ENCODE results near the gene GCM1.

Gene GCM1

DNA sequence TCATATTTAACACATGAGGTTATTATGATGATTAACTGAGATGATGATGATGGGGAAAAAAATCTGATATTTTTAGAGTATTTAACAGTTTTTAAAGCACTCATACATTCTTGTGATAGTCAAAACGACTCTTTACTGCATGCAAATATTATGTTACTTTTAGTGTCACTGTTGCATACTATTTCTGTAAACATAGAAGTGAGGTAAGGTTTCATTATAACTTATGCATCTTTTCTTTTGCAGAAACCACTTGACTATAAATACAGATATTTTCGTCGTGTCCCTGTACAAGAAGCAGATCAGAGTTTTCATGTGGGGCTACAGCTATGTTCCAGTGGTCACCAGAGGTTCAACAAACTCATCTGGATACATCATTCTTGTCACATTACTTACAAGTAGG is 53.4 kb downstream of the GCM1 start:
- Histone ChIP-seq H3K4me3 (ENCODE audit: low read length) (no peak overlapping the region), H3K27me3 (ENCODE audit: control insufficient read depth, low read length) (no peaks in the 10 kb centered on the region), H3K4me2 (ENCODE audit: low read length) (no peak overlapping the region), H3K79me2 (ENCODE audit: control insufficient read depth, low read length) (no peaks in the 10 kb centered on the region), H3K36me3 (ENCODE audit: control insufficient read depth, low read length) (peaks cover 63% of the 10 kb centered on the region), H3F3A (ENCODE audit: control insufficient read depth, insufficient read depth) (no peaks in the 10 kb centered on the region), H3K27ac (ENCODE audit: low read depth, low read length) (no peak overlapping the region), H3K9me3 (ENCODE audit: control insufficient read depth, insufficient read depth, low read length) (no peaks in the 10 kb centered on the region), H4K20me1 (ENCODE audit: control insufficient read depth, insufficient read depth, low read depth, low read length) (no peaks in the 10 kb centered on the region), H3K4me1 (ENCODE audit: control insufficient read depth, low read length) (0 out of 2 replicates have a peak, but pooled peaks cover 6% of the 10 kb centered on the region), H3K9me2 (replicated peaks; ENCODE audit: control insufficient read depth, low read length) (no peaks in the 10 kb centered on the region)
- TF ChIP-seq CTCF (IDR thresholded peaks at IDR 0.05; ENCODE audit: low read depth, low read length, poor library complexity, severe bottlenecking) (no peak), EZH2phosphoT487 (IDR thresholded peaks at IDR 0.05; ENCODE audit: borderline replicate concordance, low read length) (no peak)

GRCh38 chr6:53090576-53090975 is 58.1 kb downstream of the GCM1 start:
- Histone ChIP-seq H3K9me2 (replicated peaks; ENCODE audit: control insufficient read depth, low read length) (no peaks in the 10 kb centered on the region), H3K4me3 (ENCODE audit: low read length) (no peak overlapping the region), H3K27me3 (ENCODE audit: control insufficient read depth, low read length) (no peaks in the 10 kb centered on the region), H3K27ac (ENCODE audit: low read depth, low read length) (no peak overlapping the region), H4K20me1 (ENCODE audit: control insufficient read depth, insufficient read depth, low read depth, low read length) (no peaks in the 10 kb centered on the region), H3K79me2 (ENCODE audit: control insufficient read depth, low read length) (no peaks in the 10 kb centered on the region), H3K4me1 (ENCODE audit: control insufficient read depth, low read length) (0 out of 2 replicates have a peak, but pooled peaks cover 6% of the 10 kb centered on the region), H3F3A (ENCODE audit: control insufficient read depth, insufficient read depth) (no peaks in the 10 kb centered on the region), H3K4me2 (ENCODE audit: low read length) (no peak overlapping the region), H3K9me3 (ENCODE audit: control insufficient read depth, insufficient read depth, low read length) (no peaks in the 10 kb centered on the region), H3K36me3 (ENCODE audit: control insufficient read depth, low read length) (peaks cover 62% of the 10 kb centered on the region)
- TF ChIP-seq EZH2phosphoT487 (IDR thresholded peaks at IDR 0.05; ENCODE audit: borderline replicate concordance, low read length) = no peak

DNA sequence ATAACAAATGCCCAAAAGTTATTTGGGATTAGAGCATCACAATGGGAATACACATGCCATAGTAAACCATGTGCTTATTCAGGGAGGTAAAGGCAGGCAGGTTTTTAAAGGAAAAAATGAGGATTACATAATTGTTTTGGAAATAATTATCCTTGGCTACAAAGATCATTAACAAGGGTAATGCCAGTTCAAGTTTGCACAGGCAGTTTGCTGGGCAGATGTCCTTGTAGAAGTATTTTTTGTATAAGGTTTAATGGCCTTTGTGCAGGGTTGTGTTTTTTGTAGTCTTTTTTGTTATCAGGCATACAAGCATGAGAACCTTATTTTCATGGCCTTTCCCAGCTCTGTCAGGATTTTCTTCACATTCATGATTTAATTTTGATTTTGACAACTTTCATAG is 58.7 kb downstream of the GCM1 start:
- H3K36me3 ChIP-seq (ENCODE audit: control insufficient read depth, low read length) = peaks cover 61% of the 10 kb centered on the region
- 0 out of 2 replicates have a peak, but pooled peaks cover 2% of the 10 kb centered on the region for H3K4me1 ChIP-seq (ENCODE audit: control insufficient read depth, low read length)
- no peaks in the 10 kb centered on the region for H4K20me1 ChIP-seq (ENCODE audit: control insufficient read depth, insufficient read depth, low read depth, low read length)
- no peaks in the 10 kb centered on the region for H3K27me3 ChIP-seq (ENCODE audit: control insufficient read depth, low read length)
- TF ChIP-seq CTCF (IDR thresholded peaks at IDR 0.05; ENCODE audit: low read depth, low read length, poor library complexity, severe bottlenecking) = no peak
- TF ChIP-seq EZH2phosphoT487 (IDR thresholded peaks at IDR 0.05; ENCODE audit: borderline replicate concordance, low read length) = no peak
- H3K4me3 ChIP-seq (ENCODE audit: low read length) = no peak overlapping the region
- H3F3A ChIP-seq (ENCODE audit: control insufficient read depth, insufficient read depth) = no peaks in the 10 kb centered on the region
- no peak overlapping the region for H3K4me2 ChIP-seq (ENCODE audit: low read length)
- H3K9me2 ChIP-seq (replicated peaks; ENCODE audit: control insufficient read depth, low read length) = no peaks in the 10 kb centered on the region
- no peaks in the 10 kb centered on the region for H3K9me3 ChIP-seq (ENCODE audit: control insufficient read depth, insufficient read depth, low read length)
- no peak overlapping the region for H3K27ac ChIP-seq (ENCODE audit: low read depth, low read length)
- no peaks in the 10 kb centered on the region for H3K79me2 ChIP-seq (ENCODE audit: control insufficient read depth, low read length)

GRCh38 chr6:53086302-53086701 is 62.3 kb downstream of the GCM1 start:
- H3K36me3 ChIP-seq (ENCODE audit: control insufficient read depth, low read length) = peaks cover 63% of the 10 kb centered on the region
- H3K9me2 ChIP-seq (replicated peaks; ENCODE audit: control insufficient read depth, low read length) = no peaks in the 10 kb centered on the region
- H3K4me3 ChIP-seq (ENCODE audit: low read length) = no peak overlapping the region
- no peak overlapping the region for H3K27ac ChIP-seq (ENCODE audit: low read depth, low read length)
- H4K20me1 ChIP-seq (ENCODE audit: control insufficient read depth, insufficient read depth, low read depth, low read length) = no peaks in the 10 kb centered on the region
- no peaks in the 10 kb centered on the region for H3K27me3 ChIP-seq (ENCODE audit: control insufficient read depth, low read length)
- H3K79me2 ChIP-seq (ENCODE audit: control insufficient read depth, low read length) = no peaks in the 10 kb centered on the region
- no peaks in the 10 kb centered on the region for H3F3A ChIP-seq (ENCODE audit: control insufficient read depth, insufficient read depth)
- H3K4me2 ChIP-seq (ENCODE audit: low read length) = no peak overlapping the region
- no peaks in the 10 kb centered on the region for H3K4me1 ChIP-seq (ENCODE audit: control insufficient read depth, low read length)
- H3K9me3 ChIP-seq (ENCODE audit: control insufficient read depth, insufficient read depth, low read length) = no peaks in the 10 kb centered on the region
- no peak for TF ChIP-seq EZH2phosphoT487 (IDR thresholded peaks at IDR 0.05; ENCODE audit: borderline replicate concordance, low read length)
- no peak for TF ChIP-seq CTCF (IDR thresholded peaks at IDR 0.05; ENCODE audit: low read depth, low read length, poor library complexity, severe bottlenecking)
